ENCODE results near the gene HEATR5A.

HEATR5A gene

DNA sequence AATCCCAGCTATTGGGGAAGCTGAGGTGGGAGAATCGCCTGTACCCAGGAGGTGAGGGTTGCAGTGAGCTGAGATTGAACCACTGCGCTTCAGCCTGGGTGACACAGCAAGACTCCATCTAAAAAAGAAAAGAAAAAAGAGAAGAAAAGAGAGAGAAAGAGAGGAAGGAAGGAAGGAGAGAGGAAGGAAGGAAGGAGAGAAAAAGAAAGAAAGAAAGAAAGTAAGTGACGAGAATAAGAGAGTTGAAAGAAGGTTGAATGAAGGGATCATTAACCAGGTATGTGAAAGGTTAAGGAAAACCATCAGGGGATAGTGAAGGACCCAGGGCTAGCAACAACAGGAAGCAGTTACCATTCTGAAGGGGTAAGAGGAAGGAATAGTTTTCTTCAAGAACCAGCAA is 41.2 kb upstream of the HEATR5A start:
- H3K4me1 ChIP-seq (ENCODE audit: insufficient read depth, low read length, severe bottlenecking), result peaks cover 15% of the 10 kb centered on the region
- H4K20me1 ChIP-seq (ENCODE audit: insufficient read depth, low read length), result no peaks in the 10 kb centered on the region
- H3K9me3 ChIP-seq (ENCODE audit: low read length), result no peaks in the 10 kb centered on the region
- peaks cover 2% of the 10 kb centered on the region for H3K79me2 ChIP-seq (ENCODE audit: insufficient read depth, low read length)
- no peak overlapping the region for H3K4me3 ChIP-seq (ENCODE audit: low read depth, low read length, poor library complexity, severe bottlenecking)
- H3K9ac ChIP-seq (ENCODE audit: low read length), result no peak overlapping the region
- no peaks in the 10 kb centered on the region for H3K27me3 ChIP-seq (ENCODE audit: insufficient read depth, low read length)
- no peak for TF ChIP-seq EZH2 (IDR thresholded peaks at IDR 0.05; ENCODE audit: borderline replicate concordance, low read length)
- TF ChIP-seq, protein P1, sequence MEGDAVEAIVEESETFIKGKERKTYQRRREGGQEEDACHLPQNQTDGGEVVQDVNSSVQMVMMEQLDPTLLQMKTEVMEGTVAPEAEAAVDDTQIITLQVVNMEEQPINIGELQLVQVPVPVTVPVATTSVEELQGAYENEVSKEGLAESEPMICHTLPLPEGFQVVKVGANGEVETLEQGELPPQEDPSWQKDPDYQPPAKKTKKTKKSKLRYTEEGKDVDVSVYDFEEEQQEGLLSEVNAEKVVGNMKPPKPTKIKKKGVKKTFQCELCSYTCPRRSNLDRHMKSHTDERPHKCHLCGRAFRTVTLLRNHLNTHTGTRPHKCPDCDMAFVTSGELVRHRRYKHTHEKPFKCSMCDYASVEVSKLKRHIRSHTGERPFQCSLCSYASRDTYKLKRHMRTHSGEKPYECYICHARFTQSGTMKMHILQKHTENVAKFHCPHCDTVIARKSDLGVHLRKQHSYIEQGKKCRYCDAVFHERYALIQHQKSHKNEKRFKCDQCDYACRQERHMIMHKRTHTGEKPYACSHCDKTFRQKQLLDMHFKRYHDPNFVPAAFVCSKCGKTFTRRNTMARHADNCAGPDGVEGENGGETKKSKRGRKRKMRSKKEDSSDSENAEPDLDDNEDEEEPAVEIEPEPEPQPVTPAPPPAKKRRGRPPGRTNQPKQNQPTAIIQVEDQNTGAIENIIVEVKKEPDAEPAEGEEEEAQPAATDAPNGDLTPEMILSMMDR (IDR thresholded peaks at IDR 0.05; ENCODE audit: low read length), result no peak
- 0 out of 2 replicates have a peak, but pooled peaks cover 3% of the 10 kb centered on the region for H3F3A ChIP-seq (ENCODE audit: insufficient read depth, low read length)
- no peak overlapping the region for H2AFZ ChIP-seq (ENCODE audit: low read length)
- no peaks in the 10 kb centered on the region for H3K9me2 ChIP-seq (ENCODE audit: low read depth, low read length)
- no peak overlapping the region for H3K27ac ChIP-seq (ENCODE audit: low read depth, low read length, poor library complexity, severe bottlenecking)
- no peaks in the 10 kb centered on the region for H3K36me3 ChIP-seq (ENCODE audit: insufficient read depth, low read length)
- no peak overlapping the region for H3K4me2 ChIP-seq (ENCODE audit: low read length)

DNA sequence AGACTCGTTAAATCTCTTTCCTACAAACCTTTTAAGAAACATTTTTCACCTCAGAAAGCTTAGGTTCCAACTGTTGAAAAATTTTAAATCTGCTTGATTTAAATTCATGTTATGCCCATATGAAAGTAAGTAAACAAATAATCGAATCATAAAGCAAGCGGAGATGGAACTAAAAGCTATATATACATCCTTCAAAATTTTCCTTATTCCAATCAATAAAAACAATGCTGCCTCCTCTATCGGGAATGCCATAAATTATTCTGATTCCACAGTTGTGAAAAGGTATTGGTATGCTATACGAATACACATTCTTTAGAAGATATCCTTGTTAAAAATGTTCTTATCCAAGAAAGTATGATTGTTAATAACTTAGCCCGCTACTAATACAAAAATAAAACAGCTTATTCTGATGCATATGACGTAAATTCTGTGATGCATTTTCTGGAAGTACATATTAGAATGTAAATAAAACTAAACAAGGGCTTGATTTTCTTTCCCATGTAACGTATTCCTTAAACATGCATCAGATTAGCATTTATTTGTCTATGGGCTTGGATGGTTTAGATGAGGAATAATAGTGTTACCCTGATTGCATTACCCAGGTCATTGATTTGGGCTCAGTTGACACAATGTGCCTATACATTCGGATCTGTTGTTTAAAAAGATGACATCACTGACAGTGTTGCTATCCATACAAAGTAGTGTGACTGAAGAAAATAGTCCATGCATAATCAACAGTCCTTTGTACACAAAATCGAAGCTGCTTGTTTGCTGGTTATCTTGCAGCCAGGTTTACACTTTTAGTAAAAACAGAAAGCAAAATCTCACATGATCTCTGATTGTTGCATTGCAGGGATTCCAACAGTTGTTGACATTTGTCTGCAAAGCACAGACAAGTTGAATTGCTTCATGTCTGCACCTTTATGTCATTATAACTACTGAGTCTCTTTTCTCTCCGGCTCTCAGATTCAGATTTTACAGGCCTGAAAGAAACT is 37.6 kb upstream of the HEATR5A start:
- H3K9ac ChIP-seq (ENCODE audit: low read length), result peak overlapping the region; percentile 61
- no peaks in the 10 kb centered on the region for H3K27me3 ChIP-seq (ENCODE audit: insufficient read depth, low read length)

DNA sequence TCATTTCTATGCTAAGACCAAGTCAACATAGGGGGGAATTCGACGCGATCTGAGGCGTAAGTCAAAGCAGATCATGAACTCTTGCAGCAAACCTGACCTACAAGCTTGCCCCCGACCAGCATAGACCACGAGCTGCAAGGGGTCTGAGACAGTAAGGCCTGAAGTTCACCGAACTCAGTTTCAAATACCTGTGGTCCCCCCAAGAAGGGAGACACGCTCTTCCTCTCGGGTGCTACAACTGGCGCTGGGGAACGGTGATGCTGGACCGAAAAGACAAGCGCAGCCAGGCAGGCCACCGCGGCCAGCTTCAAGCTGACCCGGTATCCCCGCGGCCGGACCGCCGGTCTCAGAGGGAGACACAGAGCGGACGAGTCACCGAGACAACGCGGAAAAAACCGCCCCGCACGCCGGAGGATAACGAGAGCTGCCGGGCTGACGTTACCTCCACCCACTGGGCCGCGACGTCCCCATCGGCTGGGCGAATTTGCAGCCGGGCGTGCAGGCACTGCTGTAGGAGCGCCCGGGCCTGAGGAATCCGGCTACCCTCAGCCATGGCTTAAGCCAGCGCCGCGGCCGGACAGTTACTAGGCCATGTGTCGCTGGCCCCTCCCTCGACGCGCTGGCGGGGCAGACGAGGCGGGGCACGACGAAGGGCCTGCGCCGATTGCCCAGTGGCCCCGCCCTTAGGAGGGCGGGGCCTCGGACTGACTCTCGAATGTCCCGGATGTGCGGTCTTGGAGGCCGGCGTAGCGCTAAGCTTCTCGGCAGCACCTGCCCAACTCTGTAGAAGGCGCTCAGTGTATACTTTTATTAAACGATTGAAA is 36.7 kb upstream of the HEATR5A start, which contains the start of gene DTD2:
Gene DTD2, minus strand, starts transcription at position 666 of the 824 bp plus-strand sequence. Its CDS starts 113 bp downstream, at position 553.
- Histone ChIP-seq H3F3A (ENCODE audit: insufficient read depth, low read length) (0 out of 2 replicates have a peak, but pooled peaks cover 3% of the 10 kb centered on the region), H2AFZ (ENCODE audit: low read length) (peak within 1 kb of the TSS; percentile 96), H3K9me2 (ENCODE audit: low read depth, low read length) (no peaks in the 10 kb centered on the region), H3K27ac (ENCODE audit: low read depth, low read length, poor library complexity, severe bottlenecking) (peak within 1 kb of the TSS; percentile 60), H3K4me3 (ENCODE audit: low read depth, low read length, poor library complexity, severe bottlenecking) (peak within 1 kb of the TSS; percentile 72), H3K9me3 (ENCODE audit: low read length) (no peaks in the 10 kb centered on the region), H3K4me2 (ENCODE audit: low read length) (peak within 1 kb of the TSS; percentile 66), H3K27me3 (ENCODE audit: insufficient read depth, low read length) (no peaks in the 10 kb centered on the region), H3K36me3 (ENCODE audit: insufficient read depth, low read length) (peaks cover 11% of the 10 kb centered on the region; the same call in 1 of the 2 replicates), H3K4me1 (ENCODE audit: insufficient read depth, low read length, severe bottlenecking) (peaks cover 42% of the 10 kb centered on the region), H3K79me2 (ENCODE audit: insufficient read depth, low read length) (peaks cover 16% of the 10 kb centered on the region), H4K20me1 (ENCODE audit: insufficient read depth, low read length) (no peaks in the 10 kb centered on the region), H3K9ac (ENCODE audit: low read length) (peak within 1 kb of the TSS; percentile 81)
- no peak for TF ChIP-seq EZH2 (IDR thresholded peaks at IDR 0.05; ENCODE audit: borderline replicate concordance, low read length)
- TF ChIP-seq, protein P1 (IDR thresholded peaks at IDR 0.05; ENCODE audit: low read length), result peak; percentile 25; the same call in 1 of the 2 replicates

More for the DNA sequence above, 37.6 kb upstream of the HEATR5A start:
- H3K4me3 ChIP-seq (ENCODE audit: low read depth, low read length, poor library complexity, severe bottlenecking), result peak overlapping the region; percentile 72
- peaks cover 16% of the 10 kb centered on the region for H3K79me2 ChIP-seq (ENCODE audit: insufficient read depth, low read length)
- peak overlapping the region; percentile 66 for H3K4me2 ChIP-seq (ENCODE audit: low read length)
- H3K9me3 ChIP-seq (ENCODE audit: low read length), result no peaks in the 10 kb centered on the region
- 0 out of 2 replicates have a peak, but pooled peaks cover 3% of the 10 kb centered on the region for H3F3A ChIP-seq (ENCODE audit: insufficient read depth, low read length)
- H3K4me1 ChIP-seq (ENCODE audit: insufficient read depth, low read length, severe bottlenecking), result peaks cover 42% of the 10 kb centered on the region
- no peaks in the 10 kb centered on the region for H4K20me1 ChIP-seq (ENCODE audit: insufficient read depth, low read length)
- H3K9me2 ChIP-seq (ENCODE audit: low read depth, low read length), result no peaks in the 10 kb centered on the region
- H2AFZ ChIP-seq (ENCODE audit: low read length), result peak overlapping the region; percentile 96
- TF ChIP-seq, protein P1 (IDR thresholded peaks at IDR 0.05; ENCODE audit: low read length), result no peak
- no peak for TF ChIP-seq EZH2 (IDR thresholded peaks at IDR 0.05; ENCODE audit: borderline replicate concordance, low read length)
- no peak overlapping the region for H3K27ac ChIP-seq (ENCODE audit: low read depth, low read length, poor library complexity, severe bottlenecking)
- 0 out of 2 replicates have a peak, but pooled peaks cover 4% of the 10 kb centered on the region for H3K36me3 ChIP-seq (ENCODE audit: insufficient read depth, low read length)
